Adrenal gland (tissue), 12 donors: ENCODE results near the gene SMG5. TPM values are rescaled to one million over a fixed set of nuclear protein-coding genes. Genes with fewer than 3 reads are reported as not detected.
A peak's percentile ranks its signal among the peaks of the same experiment; 100 is the strongest.

Experiments used
- DNase-seq, 7 donors: peaks; one replicate each; pipeline ENCODE4 v3.0.0-alpha.2; 2019 to 2020
- H3K27ac ChIP-seq, 5 donors: fragments of 200-600 bp; sonication (generic) in 4 of 5; 1 replicate in 3 of 5; 2 replicates in 2 of 5; pipeline versions ENCODE4 v1.5.1 to v1.8.0; 2016 to 2020; ENCODE audit warnings: mild to moderate bottlenecking in 1 of 5
- H3K27me3 ChIP-seq: fragments of 200-600 bp; 2 replicates; pipeline ENCODE4 v1.8.0; 2021
- H3K36me3 ChIP-seq, 2 donors: fragments of 200-600 bp; replicated peaks in 1 of 2; 1 replicate in 1 of 2; 2 replicates in 1 of 2; pipeline versions ENCODE4 v1.5.1 to v1.8.0; 2018 to 2022
- H3K4me1 ChIP-seq, 2 donors: fragments of 200-600 bp; replicated peaks in 1 of 2; 1 replicate in 1 of 2; 2 replicates in 1 of 2; pipeline versions ENCODE4 v1.5.1 to v1.8.0; 2018 to 2021
- H3K4me3 ChIP-seq, 4 donors: fragments of 200-600 bp; sonication (generic) in 3 of 4; one replicate each; pipeline ENCODE4 v1.5.1; 2016 to 2018
- H3K9me3 ChIP-seq, 3 donors: fragments of 200-600 bp; sonication (generic) in 1 of 3; replicated peaks in 1 of 3; 1 replicate in 2 of 3; 2 replicates in 1 of 3; pipeline versions ENCODE4 v1.5.1 to v1.8.0; 2016 to 2021
- CTCF ChIP-seq, 6 experiments: fragments of 450-650 bp in 4 of 6; fragments of 200-600 bp in 2 of 6; sonication (generic) in 1 of 6; IDR thresholded peaks; 1 replicate in 5 of 6; 2 replicates in 1 of 6; pipeline versions ENCODE4 v1.5.1 to v1.8.0; 2016 to 2021; ENCODE audit warnings: antibody characterized with exemption in 6 of 6, mild to moderate bottlenecking in 2 of 6, moderate library complexity in 1 of 6
- POLR2A ChIP-seq, 2 donors: fragments of 450-650 bp; IDR thresholded peaks; one replicate each; pipeline ENCODE4 v1.6.1; 2017; ENCODE audit warnings: antibody characterized with exemption in 2 of 2, mild to moderate bottlenecking in 2 of 2, moderate library complexity in 1 of 2
- WGBS, 4 donors: extraction: QIAGEN DNeasy Blood & Tissue Kit in 2 of 4; methylation state at CpG; one replicate each; pipeline versions ENCODE4 v1.1.5 to v1.1.7; 2013 to 2017; 5-methylcytosine and 5-hydroxymethylcytosine counted together
- intact Hi-C, 2 donors: fragments of 100-400 bp; cut with DNase I; formaldehyde crosslinking; loops; one replicate each; pipeline versions ENCODE4 v1.14.1 to v1.15.0; 2022 to 2023
- polyA plus RNA-seq, 3 donors: library from polyadenylated mRNA; stranded (reverse); fragments of 200-250 nt in 2 of 3; fragments of 350-450 nt in 1 of 3; fragmentation: Illumina TruSeq in 1 of 3; extraction: RNeasy Lipid Tissue Mini Kit (QIAGEN cat#74804) in 1 of 3; gene quantifications; one replicate each; pipeline ENCODE4 v1.2.3, GENCODE V29; 2013 to 2014
- total RNA-seq, 9 donors: library from RNA; depleted of rRNA in 4 of 9; stranded (reverse); fragments of >200 nt in 4 of 9; fragments of 120-200 nt in 1 of 9; fragmentation: NEBNext Ultra II Directional in 1 of 9; extraction: Animal tissue kit (Norgen Biotek cat#: 25700) in 1 of 9; gene quantifications; one replicate each; pipeline versions ENCODE4 v1.1.0 to v1.2.4, GENCODE V29; 2013 to 2023
- donor health status: healthy with polysubstance abuse.
- donor health status: Bipolar disorder and iron deficiency.
- donor health status: DM: yes; HTN: yes; CAD: no.
- donor health status: DM: no; HTN: no; CAD: no.
- donor health status: DM: no; HTN: no; CAD: no.
- donor health status: DM: yes; HTN: yes; CAD: no.

Gene SMG5
- total and polyA plus RNA-seq, 12 donors, result 25.5 to 110 (median 83.5) TPM

- WGBS, 4 donors, result 88 to 100% (median 93%) methylated on average over 1 of the region's 1 CpG
- Histone ChIP-seq H3K36me3 (peaks cover 0 to 35% of the 10 kb centered on the region in 2 donors), H3K9me3 (no peaks in the 10 kb centered on the region), H3K4me1 (no peaks in the 10 kb centered on the region), H3K27ac (no peak overlapping the region), H3K4me3 (no peak overlapping the region), H3K27me3 (no peaks in the 10 kb centered on the region)
- no peak for TF ChIP-seq POLR2A (IDR thresholded peaks at IDR 0.05)
- TF ChIP-seq CTCF (IDR thresholded peaks at IDR 0.05), result no peak
- DNase-seq, result no peak
- intact Hi-C loops, result no loop called here
Observed at GRCh38 chr1:156230473-156230837, 52.2 kb downstream of the SMG5 start.

GRCh38 chr1:156229809-156230472 lies 52.7 kb downstream of the SMG5 start:
- intact Hi-C loops, result loop anchor here (5.0 kb wide), 2 partner anchors 83 to 138 kb away; no protein-coding TSS in a partner anchor
- no peak for TF ChIP-seq CTCF (IDR thresholded peaks at IDR 0.05)
- TF ChIP-seq POLR2A (IDR thresholded peaks at IDR 0.05), result no peak
- H3K27me3 ChIP-seq, result no peaks in the 10 kb centered on the region
- WGBS, 4 donors, result 86 to 94% (median 91%) methylated on average over 11 of the region's 11 CpGs
- H3K4me3 ChIP-seq, result no peak overlapping the region
- H3K27ac ChIP-seq, result no peak overlapping the region
- no peak for DNase-seq
- peaks cover 0 to 33% of the 10 kb centered on the region in 2 donors for H3K36me3 ChIP-seq
- no peaks in the 10 kb centered on the region for H3K9me3 ChIP-seq
- H3K4me1 ChIP-seq, result no peaks in the 10 kb centered on the region

GRCh38 chr1:156228501-156228900 lies 54.1 kb downstream of the SMG5 start:
- H3K4me1 ChIP-seq, result no peaks in the 10 kb centered on the region
- no peaks in the 10 kb centered on the region for H3K27me3 ChIP-seq
- peak overlapping the region in 1 of 5 donors; percentile 38 for H3K27ac ChIP-seq
- peaks cover 0 to 30% of the 10 kb centered on the region in 2 donors for H3K36me3 ChIP-seq
- no peak overlapping the region for H3K4me3 ChIP-seq
- peak in 1 of 7 donors; percentile 38 for DNase-seq
- 65 to 81% (median 74%) methylated on average over 6 to 7 of the region's 7 CpGs for WGBS, 4 donors
- no peak for TF ChIP-seq POLR2A (IDR thresholded peaks at IDR 0.05)
- TF ChIP-seq CTCF (IDR thresholded peaks at IDR 0.05), result no peak
- intact Hi-C loops, result loop anchor here (5.0 kb wide), 2 partner anchors 81 to 136 kb away; no protein-coding TSS in a partner anchor
- H3K9me3 ChIP-seq, result no peaks in the 10 kb centered on the region

- H3K27me3 ChIP-seq, result no peaks in the 10 kb centered on the region
- no peak overlapping the region for H3K4me3 ChIP-seq
- WGBS, 4 donors, result 69 to 88% (median 82%) methylated on average over 4 of the region's 4 CpGs
- TF ChIP-seq CTCF (IDR thresholded peaks at IDR 0.05), result no peak
- no peak for TF ChIP-seq POLR2A (IDR thresholded peaks at IDR 0.05)
- no peaks in the 10 kb centered on the region for H3K4me1 ChIP-seq
- H3K36me3 ChIP-seq, result peaks cover 0 to 46% of the 10 kb centered on the region in 2 donors
- no peak overlapping the region for H3K27ac ChIP-seq
- no peak for DNase-seq
- intact Hi-C loops, result loop anchor here (5.0 kb wide), 2 partner anchors 79 to 134 kb away; no protein-coding TSS in a partner anchor
- no peaks in the 10 kb centered on the region for H3K9me3 ChIP-seq
Observed at GRCh38 chr1:156226782-156227181, 55.8 kb downstream of the SMG5 start.
